Suprapubic skin (tissue), 4 donors: ENCODE results near the gene SCARB1. TPM values are rescaled to one million over a fixed set of nuclear protein-coding genes. Genes with fewer than 3 reads are reported as not detected.

ENCODE experiments used
- DNase-seq, 2 donors: peaks; one replicate each; pipeline ENCODE4 v3.0.0-alpha.2; 2019; ENCODE audit warnings: low spot score in 2 of 2
- H3K27ac ChIP-seq: fragments of 200-600 bp; sonication (generic); one replicate; pipeline ENCODE4 v1.5.1; 2019
- H3K27me3 ChIP-seq: fragments of 200-600 bp; sonication (generic); one replicate; pipeline ENCODE4 v1.5.1; 2019
- H3K36me3 ChIP-seq: fragments of 200-600 bp; sonication (generic); one replicate; pipeline ENCODE4 v1.5.1; 2019
- H3K4me1 ChIP-seq: fragments of 200-600 bp; sonication (generic); one replicate; pipeline ENCODE4 v1.5.1; 2019
- H3K4me3 ChIP-seq: fragments of 200-600 bp; sonication (generic); one replicate; pipeline ENCODE4 v1.5.1; 2019; ENCODE audit warnings: mild to moderate bottlenecking
- H3K9me3 ChIP-seq: fragments of 200-600 bp; sonication (generic); one replicate; pipeline ENCODE4 v1.5.1; 2019
- EP300 ChIP-seq: sonication (generic); formaldehyde crosslinking; IDR thresholded peaks from one replicate; pipeline ENCODE4 v1.6.1; 2017; ENCODE audit warnings: antibody characterized with exemption
- POLR2A ChIP-seq, 2 donors: fragments of 450-650 bp; IDR thresholded peaks; one replicate each; pipeline ENCODE4 v1.6.1; 2017; ENCODE audit warnings: antibody characterized with exemption in 2 of 2, mild to moderate bottlenecking in 2 of 2, moderate library complexity in 2 of 2
- POLR2AphosphoS5 ChIP-seq, 3 donors: sonication (generic); formaldehyde crosslinking; IDR thresholded peaks; one replicate each; pipeline ENCODE4 v1.6.1; 2017; ENCODE audit warnings: antibody characterized with exemption in 3 of 3
- WGBS: methylation state at CpG from one replicate; pipeline ENCODE4 v1.1.5; 2018; 5-methylcytosine and 5-hydroxymethylcytosine counted together
- total RNA-seq, 4 donors: library from RNA; depleted of rRNA; stranded (reverse); fragments of >200 nt; gene quantifications; one replicate each; pipeline ENCODE4 v1.1.0, GENCODE V29; 2016
- TF ChIP-seq, protein P1 (sequence below), 2 donors: fragments of 200-600 bp in 1 of 2; fragments of 450-650 bp in 1 of 2; sonication (generic) in 1 of 2; IDR thresholded peaks; one replicate each; pipeline ENCODE4 v1.5.1; 2016 to 2019; ENCODE audit warnings: antibody characterized with exemption in 2 of 2, mild to moderate bottlenecking in 1 of 2, moderate library complexity in 1 of 2

The SCARB1 gene
- total RNA-seq, 4 donors from 2014 or later: 25.6 to 38.1 (median 29.0) TPM

DNA sequence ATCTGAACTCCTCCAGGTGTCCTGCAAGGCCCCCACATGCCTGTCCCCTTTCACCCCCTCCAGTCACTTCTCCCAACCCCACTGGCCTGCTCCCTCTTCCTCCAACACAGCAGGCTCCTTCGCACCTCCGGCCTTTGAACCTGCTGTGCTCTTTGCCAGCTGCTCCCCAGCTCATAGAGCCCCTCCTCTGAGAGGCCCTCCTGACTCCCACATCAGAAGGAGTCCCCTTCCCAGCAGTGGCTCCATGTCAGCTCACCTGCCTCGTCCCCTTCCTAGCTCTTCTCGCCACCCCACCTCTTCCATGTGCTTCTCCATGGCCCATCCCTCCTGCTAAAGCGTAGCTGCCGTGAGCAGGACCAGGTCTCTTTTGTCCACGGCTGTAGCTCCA is 22.1 kb downstream of the SCARB1 start:
- WGBS: 86% methylated on average over 7 of the region's 7 CpGs
- no peak for DNase-seq
- Histone ChIP-seq H3K36me3 (no peaks in the 10 kb centered on the region), H3K27ac (no peak overlapping the region), H3K4me1 (peaks cover 37% of the 10 kb centered on the region), H3K27me3 (no peaks in the 10 kb centered on the region), H3K9me3 (no peaks in the 10 kb centered on the region), H3K4me3 (no peak overlapping the region)
- TF ChIP-seq POLR2AphosphoS5 (IDR thresholded peaks at IDR 0.05): no peak

GRCh38 chr12:124837958-124838803 is 25.5 kb downstream of the SCARB1 start:
- DNase-seq: peak in 1 of 2 donors; percentile 74
- peak overlapping the region; percentile 51 for H3K27ac ChIP-seq
- H3K4me3 ChIP-seq: no peak overlapping the region
- H3K36me3 ChIP-seq: no peaks in the 10 kb centered on the region
- 57% methylated on average over 10 of the region's 16 CpGs for WGBS
- H3K4me1 ChIP-seq: peaks cover 45% of the 10 kb centered on the region
- TF ChIP-seq POLR2AphosphoS5 (IDR thresholded peaks at IDR 0.05): peak in 1 of 3 donors; percentile 26
- no peak for TF ChIP-seq POLR2A (IDR thresholded peaks at IDR 0.05)
- H3K9me3 ChIP-seq: no peaks in the 10 kb centered on the region
- H3K27me3 ChIP-seq: no peaks in the 10 kb centered on the region

DNA sequence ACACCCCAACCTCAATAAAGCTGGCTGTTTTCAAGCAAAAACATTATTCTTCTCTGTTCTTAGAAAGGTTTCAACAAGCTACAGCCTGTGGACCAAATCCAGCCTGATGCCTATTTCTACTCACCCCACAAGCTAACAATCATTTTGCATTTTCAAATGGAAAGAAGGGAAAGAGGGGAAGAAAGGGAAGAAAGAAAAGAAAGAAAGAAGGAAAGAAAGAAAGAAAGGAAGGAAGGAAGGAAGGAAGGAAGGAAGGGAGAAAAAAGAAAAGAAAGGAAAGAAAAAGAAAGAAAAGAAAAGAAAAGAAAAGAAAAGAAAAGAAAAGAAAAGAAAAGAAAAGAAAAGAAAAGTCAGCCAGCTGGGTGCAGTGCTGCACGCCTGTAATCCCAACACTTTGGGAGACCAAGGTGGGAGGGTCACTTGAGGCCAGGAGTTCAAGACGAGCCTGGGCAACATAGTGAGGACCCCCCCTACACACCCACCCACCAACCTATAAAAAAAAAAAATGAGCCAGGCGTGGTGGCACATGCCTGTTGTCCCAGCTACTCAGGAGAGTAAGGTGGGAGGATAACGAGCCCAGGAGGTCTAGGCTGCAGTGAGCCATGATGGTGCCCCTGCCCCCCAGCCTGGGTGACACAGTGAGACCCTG is 26.3 kb downstream of the SCARB1 start:
- WGBS: 83% methylated on average over 4 of the region's 4 CpGs
- H3K36me3 ChIP-seq: no peaks in the 10 kb centered on the region
- DNase-seq: no peak
- no peaks in the 10 kb centered on the region for H3K27me3 ChIP-seq
- peaks cover 39% of the 10 kb centered on the region for H3K4me1 ChIP-seq
- H3K9me3 ChIP-seq: no peaks in the 10 kb centered on the region
- H3K4me3 ChIP-seq: no peak overlapping the region
- TF ChIP-seq, protein P1, sequence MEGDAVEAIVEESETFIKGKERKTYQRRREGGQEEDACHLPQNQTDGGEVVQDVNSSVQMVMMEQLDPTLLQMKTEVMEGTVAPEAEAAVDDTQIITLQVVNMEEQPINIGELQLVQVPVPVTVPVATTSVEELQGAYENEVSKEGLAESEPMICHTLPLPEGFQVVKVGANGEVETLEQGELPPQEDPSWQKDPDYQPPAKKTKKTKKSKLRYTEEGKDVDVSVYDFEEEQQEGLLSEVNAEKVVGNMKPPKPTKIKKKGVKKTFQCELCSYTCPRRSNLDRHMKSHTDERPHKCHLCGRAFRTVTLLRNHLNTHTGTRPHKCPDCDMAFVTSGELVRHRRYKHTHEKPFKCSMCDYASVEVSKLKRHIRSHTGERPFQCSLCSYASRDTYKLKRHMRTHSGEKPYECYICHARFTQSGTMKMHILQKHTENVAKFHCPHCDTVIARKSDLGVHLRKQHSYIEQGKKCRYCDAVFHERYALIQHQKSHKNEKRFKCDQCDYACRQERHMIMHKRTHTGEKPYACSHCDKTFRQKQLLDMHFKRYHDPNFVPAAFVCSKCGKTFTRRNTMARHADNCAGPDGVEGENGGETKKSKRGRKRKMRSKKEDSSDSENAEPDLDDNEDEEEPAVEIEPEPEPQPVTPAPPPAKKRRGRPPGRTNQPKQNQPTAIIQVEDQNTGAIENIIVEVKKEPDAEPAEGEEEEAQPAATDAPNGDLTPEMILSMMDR (IDR thresholded peaks at IDR 0.05): no peak
- TF ChIP-seq POLR2AphosphoS5 (IDR thresholded peaks at IDR 0.05): no peak
- TF ChIP-seq POLR2A (IDR thresholded peaks at IDR 0.05): no peak
- no peak for TF ChIP-seq EP300
- H3K27ac ChIP-seq: peak overlapping the region; percentile 51

DNA sequence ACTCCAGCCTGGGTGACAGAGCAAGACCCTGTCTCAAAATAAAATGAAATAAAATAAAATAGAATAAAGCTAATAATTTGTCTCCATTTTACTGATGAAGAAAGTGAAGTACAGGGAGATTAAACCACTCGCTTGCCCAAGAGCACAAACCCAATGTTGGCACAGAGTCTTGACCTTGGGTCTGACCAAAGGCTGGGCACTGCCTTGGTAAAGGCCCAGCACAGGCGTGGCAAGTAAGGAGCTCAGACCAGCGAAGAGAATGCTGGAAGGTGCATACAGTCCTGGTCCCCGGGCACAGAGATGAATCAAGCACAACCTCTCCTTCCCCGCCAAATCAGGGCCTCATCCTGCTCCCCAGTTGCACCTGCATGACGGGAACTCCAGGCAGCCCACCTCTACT is 26.9 kb downstream of the SCARB1 start:
- 76% methylated on average over 6 of the region's 6 CpGs for WGBS
- Histone ChIP-seq H3K9me3 (no peaks in the 10 kb centered on the region), H3K4me1 (peaks cover 33% of the 10 kb centered on the region), H3K36me3 (no peaks in the 10 kb centered on the region), H3K27me3 (no peaks in the 10 kb centered on the region), H3K4me3 (no peak overlapping the region), H3K27ac (no peak overlapping the region)
- no peak for DNase-seq
- TF ChIP-seq POLR2A (IDR thresholded peaks at IDR 0.05) (no peak), EP300 (no peak), POLR2AphosphoS5 (IDR thresholded peaks at IDR 0.05) (no peak)
- TF ChIP-seq, protein P1 (IDR thresholded peaks at IDR 0.05): no peak

DNA sequence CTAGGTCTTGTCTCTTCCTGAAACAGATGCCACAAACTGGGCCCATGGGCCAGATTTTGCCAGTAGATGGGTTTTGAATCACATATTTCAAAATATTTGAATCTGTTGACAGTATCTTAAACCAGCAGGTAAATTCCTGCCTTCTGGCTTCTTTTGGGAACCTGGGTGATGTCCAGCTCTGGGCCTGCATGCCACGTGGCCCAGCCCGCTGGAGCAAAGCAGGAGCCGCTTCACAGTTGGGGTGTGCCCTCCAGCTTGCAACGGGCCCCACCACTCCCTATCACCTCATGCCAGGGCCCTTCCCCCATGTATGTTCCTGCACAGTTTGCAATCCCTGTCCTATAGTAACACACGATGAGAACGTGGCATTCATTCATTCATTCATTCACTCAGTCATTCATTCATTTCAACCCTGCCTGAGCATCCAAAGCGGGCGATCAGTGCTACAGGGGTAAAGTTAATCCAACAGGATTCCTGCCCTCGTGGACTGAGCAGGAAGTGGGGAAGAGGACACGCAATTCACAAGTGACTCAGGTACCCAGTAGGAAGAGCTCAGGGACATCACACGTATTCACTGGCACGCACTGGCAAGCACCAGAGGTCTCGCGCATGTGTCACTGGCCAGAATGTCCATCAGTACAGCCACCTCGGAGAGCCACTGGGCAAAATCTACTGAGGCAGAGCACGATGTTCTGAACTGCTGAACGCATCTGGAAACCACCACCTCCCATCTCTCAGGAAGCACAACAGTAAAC is 27.8 kb downstream of the SCARB1 start:
- Histone ChIP-seq H3K27ac (no peak overlapping the region), H3K4me3 (no peak overlapping the region), H3K36me3 (no peaks in the 10 kb centered on the region), H3K27me3 (no peaks in the 10 kb centered on the region), H3K4me1 (peaks cover 29% of the 10 kb centered on the region), H3K9me3 (no peaks in the 10 kb centered on the region)
- TF ChIP-seq EP300 (no peak), POLR2AphosphoS5 (IDR thresholded peaks at IDR 0.05) (no peak)
- WGBS: 62% methylated on average over 17 of the region's 17 CpGs
- no peak for DNase-seq

- Histone ChIP-seq H3K36me3 (no peaks in the 10 kb centered on the region), H3K27ac (no peak overlapping the region), H3K9me3 (no peaks in the 10 kb centered on the region), H3K4me3 (no peak overlapping the region), H3K27me3 (no peaks in the 10 kb centered on the region), H3K4me1 (peaks cover 29% of the 10 kb centered on the region)
- no peak for TF ChIP-seq POLR2AphosphoS5 (IDR thresholded peaks at IDR 0.05)
- TF ChIP-seq EP300: no peak
- TF ChIP-seq, protein P1 (IDR thresholded peaks at IDR 0.05): no peak
- TF ChIP-seq POLR2A (IDR thresholded peaks at IDR 0.05): no peak
- 90% methylated on average over 7 of the region's 9 CpGs for WGBS
- no peak for DNase-seq
Measured at GRCh38 chr12:124834822-124835221, 28.8 kb downstream of the SCARB1 start.
